Sigmoid colon (tissue), 7 donors: ENCODE results near the gene KLK4. TPM values are rescaled to one million over a fixed set of nuclear protein-coding genes. Genes with fewer than 3 reads are reported as not detected.

ENCODE experiments used
- DNase-seq: peaks from one replicate; pipeline ENCODE4 v3.0.0-alpha.2; 2019
- H3K27ac ChIP-seq, 4 donors: fragments of 200-600 bp; sonication (generic); one replicate each; pipeline ENCODE4 v1.5.1; 2016 to 2019; ENCODE audit warnings: mild to moderate bottlenecking in 1 of 4
- H3K27me3 ChIP-seq, 3 donors: fragments of 200-600 bp; sonication (generic); one replicate each; pipeline ENCODE4 v1.5.1; 2019; ENCODE audit warnings: mild to moderate bottlenecking in 1 of 3
- H3K36me3 ChIP-seq, 4 donors: fragments of 200-600 bp; sonication (generic); one replicate each; pipeline ENCODE4 v1.5.1; 2016 to 2019
- H3K4me1 ChIP-seq, 4 donors: fragments of 200-600 bp; sonication (generic); one replicate each; pipeline ENCODE4 v1.5.1; 2017 to 2019
- H3K4me3 ChIP-seq, 4 donors: fragments of 200-600 bp; sonication (generic); one replicate each; pipeline ENCODE4 v1.5.1; 2017 to 2019; ENCODE audit warnings: mild to moderate bottlenecking in 2 of 4, moderate library complexity in 1 of 4
- H3K9me3 ChIP-seq, 4 donors: fragments of 200-600 bp in 3 of 4; sonication (generic) in 3 of 4; one replicate each; pipeline versions ENCODE4 v1.5.1 to v1.6.1; 2013 to 2019
- EP300 ChIP-seq, 4 donors: sonication (generic); formaldehyde crosslinking; IDR thresholded peaks; one replicate each; pipeline ENCODE4 v1.6.1; 2017; ENCODE audit warnings: antibody characterized with exemption in 4 of 4
- POLR2A ChIP-seq, 2 donors: fragments of 450-650 bp; IDR thresholded peaks; one replicate each; pipeline ENCODE4 v1.6.1; 2016; ENCODE audit warnings: antibody characterized with exemption in 2 of 2, mild to moderate bottlenecking in 2 of 2, moderate library complexity in 2 of 2
- POLR2AphosphoS5 ChIP-seq, 4 donors: sonication (generic); formaldehyde crosslinking; IDR thresholded peaks; one replicate each; pipeline ENCODE4 v1.6.1; 2017; ENCODE audit warnings: antibody characterized with exemption in 4 of 4
- WGBS, 2 donors: extraction: QIAGEN DNeasy Blood & Tissue Kit; methylation state at CpG; one replicate each; pipeline ENCODE4 v1.1.7; 2013; 5-methylcytosine and 5-hydroxymethylcytosine counted together
- intact Hi-C: fragments of 100-400 bp; cut with DNase I; formaldehyde crosslinking; loops from one replicate; pipeline ENCODE4 v1.15.1; 2023
- polyA plus RNA-seq, 3 donors: library from polyadenylated mRNA; stranded (reverse); fragments of 200-250 nt; gene quantifications; one replicate each; pipeline ENCODE4 v1.2.3, GENCODE V29; 2013
- total RNA-seq, 4 donors: library from RNA; depleted of rRNA; stranded (reverse); fragments of >200 nt; gene quantifications; one replicate each; pipeline ENCODE4 v1.1.0, GENCODE V29; 2016
- TF ChIP-seq, protein P1 (sequence below), 4 experiments: fragments of 450-650 bp in 3 of 4; fragments of 200-600 bp in 1 of 4; IDR thresholded peaks; one replicate each; pipeline ENCODE4 v1.5.1; 2016 to 2019; ENCODE audit warnings: antibody characterized with exemption in 4 of 4, mild to moderate bottlenecking in 3 of 4, moderate library complexity in 2 of 4
- donor health status: healthy with polysubstance abuse.
- donor health status: Bipolar disorder and iron deficiency.
- donor health status: healthy.

The KLK4 gene
- total and polyA plus RNA-seq, 7 donors: 0.39 to 2.8 (median 1.2) TPM; not detected in 4

DNA sequence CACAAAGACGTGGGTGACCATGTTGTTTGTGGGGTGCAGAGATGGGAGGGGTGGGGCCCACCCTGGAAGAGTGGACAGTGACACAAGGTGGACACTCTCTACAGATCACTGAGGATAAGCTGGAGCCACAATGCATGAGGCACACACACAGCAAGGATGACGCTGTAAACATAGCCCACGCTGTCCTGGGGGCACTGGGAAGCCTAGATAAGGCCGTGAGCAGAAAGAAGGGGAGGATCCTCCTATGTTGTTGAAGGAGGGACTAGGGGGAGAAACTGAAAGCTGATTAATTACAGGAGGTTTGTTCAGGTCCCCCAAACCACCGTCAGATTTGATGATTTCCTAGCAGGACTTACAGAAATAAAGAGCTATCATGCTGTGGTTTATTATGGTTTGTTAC, 32.3 kb downstream of the KLK4 start:
- intact Hi-C loops: no loop called here
- H3K36me3 ChIP-seq: no peaks in the 10 kb centered on the region
- H3K27ac ChIP-seq: no peak overlapping the region
- WGBS, 2 donors: 75 to 79% methylated on average over 5 of the region's 5 CpGs
- TF ChIP-seq, protein P1, sequence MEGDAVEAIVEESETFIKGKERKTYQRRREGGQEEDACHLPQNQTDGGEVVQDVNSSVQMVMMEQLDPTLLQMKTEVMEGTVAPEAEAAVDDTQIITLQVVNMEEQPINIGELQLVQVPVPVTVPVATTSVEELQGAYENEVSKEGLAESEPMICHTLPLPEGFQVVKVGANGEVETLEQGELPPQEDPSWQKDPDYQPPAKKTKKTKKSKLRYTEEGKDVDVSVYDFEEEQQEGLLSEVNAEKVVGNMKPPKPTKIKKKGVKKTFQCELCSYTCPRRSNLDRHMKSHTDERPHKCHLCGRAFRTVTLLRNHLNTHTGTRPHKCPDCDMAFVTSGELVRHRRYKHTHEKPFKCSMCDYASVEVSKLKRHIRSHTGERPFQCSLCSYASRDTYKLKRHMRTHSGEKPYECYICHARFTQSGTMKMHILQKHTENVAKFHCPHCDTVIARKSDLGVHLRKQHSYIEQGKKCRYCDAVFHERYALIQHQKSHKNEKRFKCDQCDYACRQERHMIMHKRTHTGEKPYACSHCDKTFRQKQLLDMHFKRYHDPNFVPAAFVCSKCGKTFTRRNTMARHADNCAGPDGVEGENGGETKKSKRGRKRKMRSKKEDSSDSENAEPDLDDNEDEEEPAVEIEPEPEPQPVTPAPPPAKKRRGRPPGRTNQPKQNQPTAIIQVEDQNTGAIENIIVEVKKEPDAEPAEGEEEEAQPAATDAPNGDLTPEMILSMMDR (IDR thresholded peaks at IDR 0.05): no peak
- TF ChIP-seq POLR2AphosphoS5 (IDR thresholded peaks at IDR 0.05) (no peak), EP300 (IDR thresholded peaks at IDR 0.05) (no peak), POLR2A (IDR thresholded peaks at IDR 0.05) (no peak)
- no peaks in the 10 kb centered on the region for H3K9me3 ChIP-seq
- no peak overlapping the region for H3K4me3 ChIP-seq
- peaks cover 0 to 52% (median 14%) of the 10 kb centered on the region in 3 donors for H3K27me3 ChIP-seq
- H3K4me1 ChIP-seq: no peaks in the 10 kb centered on the region
- DNase-seq: no peak

DNA sequence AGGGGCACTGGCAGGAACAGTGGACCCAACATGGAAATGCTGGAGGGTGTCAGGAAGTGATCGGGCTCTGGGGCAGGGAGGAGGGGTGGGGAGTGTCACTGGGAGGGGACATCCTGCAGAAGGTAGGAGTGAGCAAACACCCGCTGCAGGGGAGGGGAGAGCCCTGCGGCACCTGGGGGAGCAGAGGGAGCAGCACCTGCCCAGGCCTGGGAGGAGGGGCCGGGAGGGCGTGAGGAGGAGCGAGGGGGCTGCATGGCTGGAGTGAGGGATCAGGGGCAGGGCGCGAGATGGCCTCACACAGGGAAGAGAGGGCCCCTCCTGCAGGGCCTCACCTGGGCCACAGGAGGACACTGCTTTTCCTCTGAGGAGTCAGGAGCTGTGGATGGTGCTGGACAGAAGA, 33.9 kb downstream of the KLK4 start:
- Histone ChIP-seq H3K36me3 (no peaks in the 10 kb centered on the region), H3K27me3 (peaks cover 0 to 57% (median 14%) of the 10 kb centered on the region in 3 donors), H3K9me3 (no peaks in the 10 kb centered on the region), H3K4me3 (no peak overlapping the region), H3K27ac (no peak overlapping the region), H3K4me1 (no peaks in the 10 kb centered on the region)
- intact Hi-C loops: no loop called here
- WGBS, 2 donors: 13 to 19% methylated on average over 8 of the region's 8 CpGs
- TF ChIP-seq POLR2A (IDR thresholded peaks at IDR 0.05): no peak
- TF ChIP-seq EP300 (IDR thresholded peaks at IDR 0.05): no peak
- TF ChIP-seq POLR2AphosphoS5 (IDR thresholded peaks at IDR 0.05): no peak
- TF ChIP-seq, protein P1 (IDR thresholded peaks at IDR 0.05): no peak
- DNase-seq: no peak

DNA sequence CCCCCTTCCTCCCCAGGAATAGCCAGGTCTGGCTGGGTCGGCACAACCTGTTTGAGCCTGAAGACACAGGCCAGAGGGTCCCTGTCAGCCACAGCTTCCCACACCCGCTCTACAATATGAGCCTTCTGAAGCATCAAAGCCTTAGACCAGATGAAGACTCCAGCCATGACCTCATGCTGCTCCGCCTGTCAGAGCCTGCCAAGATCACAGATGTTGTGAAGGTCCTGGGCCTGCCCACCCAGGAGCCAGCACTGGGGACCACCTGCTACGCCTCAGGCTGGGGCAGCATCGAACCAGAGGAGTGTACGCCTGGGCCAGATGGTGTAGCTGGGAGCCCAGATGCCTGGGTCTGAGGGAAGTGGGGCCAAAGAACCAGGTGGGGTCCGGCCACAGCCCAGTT, 34.7 kb downstream of the KLK4 start:
- intact Hi-C loops: no loop called here

DNA sequence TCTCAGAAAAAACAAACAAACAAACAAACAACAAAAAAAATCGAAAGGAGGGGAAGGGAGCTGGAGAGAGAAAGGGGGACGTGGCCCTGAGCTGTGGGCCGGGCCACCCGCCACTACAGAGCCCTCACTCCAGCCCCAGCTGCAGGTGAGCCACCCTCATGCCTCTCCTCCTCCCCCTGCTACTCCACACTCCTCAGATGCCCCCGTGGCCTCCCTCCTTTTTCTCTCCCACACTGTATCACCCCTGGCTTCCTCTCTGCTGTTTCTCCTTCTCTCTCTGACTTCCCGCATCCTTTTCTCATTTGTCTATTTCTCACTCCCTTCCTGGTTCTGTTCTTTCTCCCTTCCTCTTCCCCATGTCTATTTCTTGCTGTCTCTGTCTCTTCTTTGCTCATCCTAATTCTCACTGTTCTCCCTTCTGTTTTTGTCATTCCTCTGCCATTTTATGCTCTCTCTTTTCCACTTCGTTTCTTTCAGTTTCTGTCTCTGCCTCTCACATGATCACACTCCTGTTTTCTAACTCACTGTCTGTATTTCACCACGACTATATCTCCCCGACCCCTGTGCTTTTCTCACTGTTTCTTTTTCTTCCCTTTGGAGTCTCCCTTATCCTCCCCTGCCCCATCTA, 35.3 kb downstream of the KLK4 start:
- no peak overlapping the region for H3K27ac ChIP-seq
- no peaks in the 10 kb centered on the region for H3K36me3 ChIP-seq
- no peaks in the 10 kb centered on the region for H3K9me3 ChIP-seq
- 49 to 57% methylated on average over 9 of the region's 9 CpGs for WGBS, 2 donors
- H3K4me1 ChIP-seq: no peaks in the 10 kb centered on the region
- H3K27me3 ChIP-seq: peaks cover 0 to 57% (median 14%) of the 10 kb centered on the region in 3 donors
- DNase-seq: no peak
- TF ChIP-seq EP300 (IDR thresholded peaks at IDR 0.05) (no peak), POLR2A (IDR thresholded peaks at IDR 0.05) (no peak), POLR2AphosphoS5 (IDR thresholded peaks at IDR 0.05) (no peak)
- TF ChIP-seq, protein P1 (IDR thresholded peaks at IDR 0.05): no peak
- intact Hi-C loops: no loop called here
- H3K4me3 ChIP-seq: no peak overlapping the region

More for the DNA sequence above, 34.7 kb downstream of the KLK4 start:
- Histone ChIP-seq H3K27me3 (peaks cover 0 to 57% (median 14%) of the 10 kb centered on the region in 3 donors), H3K4me1 (no peaks in the 10 kb centered on the region), H3K9me3 (no peaks in the 10 kb centered on the region), H3K27ac (no peak overlapping the region), H3K4me3 (no peak overlapping the region), H3K36me3 (no peaks in the 10 kb centered on the region)
- DNase-seq: no peak
- TF ChIP-seq, protein P1 (IDR thresholded peaks at IDR 0.05): no peak
- TF ChIP-seq POLR2AphosphoS5 (IDR thresholded peaks at IDR 0.05): no peak
- no peak for TF ChIP-seq EP300 (IDR thresholded peaks at IDR 0.05)
- TF ChIP-seq POLR2A (IDR thresholded peaks at IDR 0.05): no peak
- 79 to 87% methylated on average over 7 of the region's 7 CpGs for WGBS, 2 donors

DNA sequence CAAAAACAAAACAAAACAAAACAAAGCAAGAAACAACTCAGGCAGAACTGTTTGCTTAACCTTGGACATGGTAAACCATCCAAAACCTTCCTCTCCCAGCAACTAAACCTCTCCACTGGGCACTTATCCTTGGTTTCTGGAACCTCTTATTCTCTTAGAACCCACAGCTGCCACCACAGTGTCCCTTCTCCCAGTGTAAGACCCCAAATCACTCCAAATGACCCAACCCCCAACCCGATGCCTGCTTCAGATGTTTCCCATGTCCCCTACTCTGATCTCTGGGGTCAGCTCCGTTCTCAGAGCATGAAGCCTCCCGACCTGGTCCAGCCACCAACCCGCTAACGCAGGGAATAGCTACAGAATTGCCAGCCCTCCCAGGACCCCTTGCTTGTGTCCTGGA, 37.0 kb downstream of the KLK4 start:
- no peak overlapping the region for H3K4me3 ChIP-seq
- intact Hi-C loops: no loop called here
- H3K27ac ChIP-seq: no peak overlapping the region
- no peaks in the 10 kb centered on the region for H3K4me1 ChIP-seq
- H3K36me3 ChIP-seq: no peaks in the 10 kb centered on the region
- no peaks in the 10 kb centered on the region for H3K9me3 ChIP-seq
- TF ChIP-seq POLR2AphosphoS5 (IDR thresholded peaks at IDR 0.05) (no peak), EP300 (IDR thresholded peaks at IDR 0.05) (no peak), POLR2A (IDR thresholded peaks at IDR 0.05) (no peak)
- TF ChIP-seq, protein P1 (IDR thresholded peaks at IDR 0.05): no peak
- 78 to 86% methylated on average over 5 of the region's 5 CpGs for WGBS, 2 donors
- DNase-seq: no peak
- H3K27me3 ChIP-seq: peaks cover 0 to 60% (median 14%) of the 10 kb centered on the region in 3 donors
